Activated CD4-positive, alpha-beta T cell treated with anti-CD3 and anti-CD28 coated beads, Interleukin-2, amount 50 U/mL, for 48 hours (primary cell): ENCODE measurements around the gene RANBP1.

Experiments used
- DNase-seq, 2 experiments: peaks; one replicate each; pipeline ENCODE4 v3.0.0-alpha.2; 2020

Gene RANBP1

DNA sequence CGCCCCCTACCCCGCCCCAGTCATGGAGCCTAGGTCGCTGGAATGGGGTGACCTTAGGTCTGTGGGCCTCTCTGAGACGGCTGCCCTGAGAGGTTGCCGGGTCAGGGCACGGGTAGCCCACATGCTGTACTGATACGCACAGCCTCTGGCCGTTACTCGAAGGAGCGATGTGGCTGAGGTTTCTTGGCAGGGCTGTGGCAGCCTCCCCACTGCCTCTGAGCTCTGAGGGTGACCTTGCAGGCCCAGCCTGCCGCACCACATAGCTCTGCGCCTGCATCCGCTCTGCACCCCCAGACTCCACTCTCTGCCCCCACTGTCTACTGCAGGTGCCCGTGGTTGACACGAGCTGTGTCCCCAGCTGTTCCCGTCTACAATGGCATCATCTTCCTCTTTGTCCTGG lies 23.0 kb downstream of the RANBP1 start:
- DNase-seq: no peak

DNA sequence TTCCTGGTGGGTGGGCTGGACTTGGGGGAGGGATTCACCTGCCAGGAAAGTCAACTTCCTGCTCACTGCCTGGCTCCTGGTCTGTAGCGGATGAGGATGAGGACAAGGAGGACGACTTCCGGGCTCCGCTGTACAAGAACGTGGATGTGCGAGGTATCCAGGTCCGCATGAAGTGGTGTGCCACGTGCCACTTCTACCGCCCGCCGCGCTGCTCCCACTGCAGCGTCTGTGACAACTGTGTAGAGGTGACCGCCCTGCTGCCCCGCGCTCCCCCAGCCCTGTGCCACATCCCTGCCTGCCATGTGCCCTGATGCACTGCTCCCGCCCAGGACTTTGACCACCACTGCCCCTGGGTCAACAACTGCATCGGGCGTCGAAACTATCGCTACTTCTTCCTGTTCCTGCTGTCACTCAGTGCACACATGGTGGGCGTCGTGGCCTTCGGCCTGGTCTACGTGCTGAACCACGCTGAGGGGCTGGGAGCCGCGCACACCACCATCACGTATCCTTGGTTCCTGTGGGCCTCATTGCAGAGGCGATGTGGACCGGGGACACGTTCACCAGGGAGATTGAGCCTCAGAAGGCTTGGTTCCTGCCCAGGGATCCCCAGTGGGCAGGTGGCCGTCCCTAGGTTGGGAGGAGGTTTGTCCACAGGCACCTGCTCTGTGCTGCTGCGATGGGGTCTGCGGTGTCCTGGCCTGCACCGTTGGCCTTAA lies 23.6 kb downstream of the RANBP1 start:
- DNase-seq: no peak

GRCh38 chr22:20140107-20140445 lies 24.2 kb downstream of the RANBP1 start:
- no peak for DNase-seq

- DNase-seq: no peak
These were observed 24.6 kb downstream of the RANBP1 start for GRCh38 chr22:20140521-20140964.

DNA sequence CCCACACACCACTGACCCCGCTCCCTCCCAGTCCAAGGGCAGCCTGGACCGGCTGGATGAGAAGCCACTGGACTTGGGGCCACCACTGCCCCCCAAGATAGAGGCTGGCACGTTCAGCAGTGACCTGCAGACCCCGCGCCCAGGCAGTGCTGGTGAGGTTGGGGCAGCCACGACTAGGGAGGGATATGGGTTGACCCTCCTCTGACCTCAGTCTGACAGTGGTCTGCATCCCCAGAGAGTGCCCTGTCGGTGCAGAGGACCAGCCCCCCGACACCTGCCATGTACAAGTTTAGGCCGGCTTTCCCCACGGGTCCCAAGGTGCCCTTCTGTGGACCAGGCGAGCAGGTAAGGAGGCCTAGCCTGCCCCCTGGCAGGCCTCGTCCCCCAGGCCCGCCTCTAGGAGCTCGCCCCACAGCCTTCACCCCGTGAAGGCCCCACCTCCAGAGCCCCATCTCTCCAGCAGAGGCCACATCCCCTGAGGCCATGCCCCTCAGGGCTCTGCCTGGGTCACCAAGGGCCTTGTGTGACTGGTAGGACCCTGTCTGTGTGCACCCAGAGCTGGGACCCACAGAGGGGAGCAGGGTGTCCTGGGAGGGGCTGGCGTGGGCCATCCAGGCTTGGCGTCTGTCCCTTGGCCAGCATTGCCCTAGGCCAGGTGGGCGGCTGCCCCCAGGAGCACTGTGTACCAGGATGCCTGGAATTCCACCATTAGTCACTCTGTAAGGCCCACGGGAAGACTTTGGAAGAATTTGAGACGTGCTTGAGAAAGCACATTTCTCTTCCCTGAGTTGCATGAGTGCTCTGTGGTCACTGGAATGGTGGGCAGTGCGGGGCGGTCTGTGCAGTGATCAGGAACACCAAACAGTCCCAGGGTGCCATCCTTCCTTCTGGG lies 25.5 kb downstream of the RANBP1 start:
- no peak for DNase-seq

DNA sequence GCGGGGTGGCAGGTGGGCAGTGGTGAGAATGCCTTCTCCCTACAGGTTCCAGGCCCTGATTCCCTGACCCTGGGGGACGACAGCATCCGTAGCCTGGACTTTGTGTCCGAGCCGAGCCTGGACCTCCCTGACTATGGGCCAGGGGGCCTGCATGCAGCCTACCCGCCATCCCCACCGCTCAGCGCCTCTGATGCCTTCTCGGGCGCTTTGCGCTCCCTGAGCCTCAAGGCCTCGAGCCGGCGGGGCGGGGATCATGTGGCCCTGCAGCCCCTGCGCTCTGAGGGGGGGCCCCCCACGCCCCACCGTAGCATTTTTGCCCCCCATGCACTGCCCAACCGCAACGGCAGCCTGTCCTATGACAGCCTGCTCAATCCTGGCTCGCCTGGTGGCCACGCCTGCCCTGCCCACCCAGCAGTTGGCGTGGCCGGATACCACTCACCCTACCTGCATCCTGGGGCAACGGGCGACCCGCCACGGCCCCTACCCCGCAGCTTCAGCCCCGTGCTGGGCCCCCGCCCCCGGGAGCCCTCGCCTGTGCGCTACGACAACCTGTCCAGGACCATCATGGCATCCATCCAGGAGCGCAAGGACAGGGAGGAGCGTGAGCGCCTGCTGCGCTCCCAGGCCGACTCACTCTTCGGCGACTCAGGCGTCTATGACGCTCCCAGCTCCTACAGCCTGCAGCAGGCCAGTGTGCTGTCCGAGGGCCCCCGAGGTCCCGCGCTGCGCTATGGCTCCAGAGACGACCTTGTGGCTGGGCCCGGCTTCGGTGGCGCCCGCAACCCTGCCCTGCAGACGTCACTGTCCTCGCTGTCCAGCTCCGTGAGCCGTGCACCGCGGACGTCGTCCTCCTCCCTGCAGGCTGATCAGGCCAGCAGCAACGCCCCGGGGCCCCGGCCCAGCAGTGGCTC lies 27.1 kb downstream of the RANBP1 start:
- no peak for DNase-seq

DNA sequence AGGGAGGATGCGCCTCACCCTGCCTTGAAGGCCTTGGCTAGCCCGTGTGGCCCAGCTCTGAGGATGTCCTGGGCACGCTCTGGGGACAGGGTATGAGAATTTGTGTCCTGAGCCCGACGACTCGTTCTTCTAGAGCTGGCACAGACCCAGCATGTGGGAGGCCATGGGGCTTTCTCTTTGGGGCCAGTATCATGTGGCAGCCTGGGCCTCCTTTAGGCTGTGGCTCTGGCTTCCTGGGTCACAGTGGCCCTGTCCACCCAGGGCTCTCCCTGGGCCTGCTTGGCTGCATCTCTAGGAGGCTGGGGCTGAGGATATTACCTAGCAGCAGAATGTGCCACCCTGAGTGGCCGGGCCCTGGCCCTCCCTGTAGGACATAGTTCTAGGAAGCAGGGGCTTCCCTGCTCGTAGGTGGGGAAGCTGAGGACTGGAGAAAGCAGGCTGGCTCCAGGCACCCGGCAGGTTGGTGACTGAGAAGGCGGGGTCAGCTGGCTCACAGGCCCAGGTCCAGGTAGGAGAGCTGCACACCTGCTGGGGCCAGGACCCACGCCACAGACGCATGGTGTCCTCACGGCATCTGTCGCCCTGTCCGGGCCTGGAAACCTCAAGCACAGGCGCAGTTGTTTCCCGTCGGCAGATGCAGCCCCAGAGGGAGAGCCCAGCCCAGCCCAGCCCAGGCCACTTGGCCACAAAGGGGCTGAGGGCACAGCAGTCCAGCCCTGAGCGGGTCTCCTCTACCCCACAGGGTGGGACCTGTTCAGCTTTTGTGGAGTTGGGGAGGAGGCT lies 28.2 kb downstream of the RANBP1 start:
- DNase-seq: no peak

GRCh38 chr22:20145206-20145831 lies 29.4 kb downstream of the RANBP1 start:
- no peak for DNase-seq

DNA sequence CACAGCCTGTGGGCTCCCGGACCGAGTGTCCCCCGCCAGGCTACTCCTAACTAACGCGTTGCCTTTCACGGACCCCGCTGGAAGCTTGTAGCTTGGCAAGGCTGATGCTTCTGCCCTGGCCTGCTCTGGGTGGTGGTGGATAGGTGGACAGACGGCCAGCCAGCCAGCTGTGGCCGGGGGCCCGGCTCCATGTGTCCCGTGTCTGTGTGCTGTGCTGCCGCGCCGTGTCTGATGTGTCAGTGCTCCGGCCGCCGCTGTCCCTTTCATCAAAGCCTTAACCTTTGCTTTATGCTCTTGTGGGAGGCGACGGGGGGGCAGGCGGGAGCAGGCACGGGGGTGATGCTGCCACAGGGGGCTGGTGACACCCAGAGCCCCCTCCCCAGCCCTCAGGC lies 29.9 kb downstream of the RANBP1 start:
- no peak for DNase-seq

DNA sequence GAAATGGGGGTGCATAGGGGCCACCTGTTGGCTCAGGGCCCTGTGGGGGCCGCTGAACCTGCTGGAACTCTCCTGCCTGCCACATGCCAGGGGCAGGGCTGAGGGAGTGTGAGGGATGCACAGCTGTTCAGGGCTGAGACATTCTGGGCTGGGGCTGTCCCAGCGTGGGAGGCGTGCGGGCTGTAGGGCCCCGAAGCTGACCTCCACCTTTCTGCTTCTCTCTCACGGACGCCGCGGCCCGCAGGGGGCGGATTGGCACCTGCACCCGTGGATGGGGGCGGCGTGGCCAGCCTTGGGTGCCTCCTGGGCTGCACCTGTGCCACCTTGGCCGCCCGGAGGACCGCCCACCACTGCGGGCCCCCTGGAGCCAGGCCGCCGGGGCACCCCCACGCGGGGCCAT lies 30.9 kb downstream of the RANBP1 start:
- DNase-seq: no peak

DNA sequence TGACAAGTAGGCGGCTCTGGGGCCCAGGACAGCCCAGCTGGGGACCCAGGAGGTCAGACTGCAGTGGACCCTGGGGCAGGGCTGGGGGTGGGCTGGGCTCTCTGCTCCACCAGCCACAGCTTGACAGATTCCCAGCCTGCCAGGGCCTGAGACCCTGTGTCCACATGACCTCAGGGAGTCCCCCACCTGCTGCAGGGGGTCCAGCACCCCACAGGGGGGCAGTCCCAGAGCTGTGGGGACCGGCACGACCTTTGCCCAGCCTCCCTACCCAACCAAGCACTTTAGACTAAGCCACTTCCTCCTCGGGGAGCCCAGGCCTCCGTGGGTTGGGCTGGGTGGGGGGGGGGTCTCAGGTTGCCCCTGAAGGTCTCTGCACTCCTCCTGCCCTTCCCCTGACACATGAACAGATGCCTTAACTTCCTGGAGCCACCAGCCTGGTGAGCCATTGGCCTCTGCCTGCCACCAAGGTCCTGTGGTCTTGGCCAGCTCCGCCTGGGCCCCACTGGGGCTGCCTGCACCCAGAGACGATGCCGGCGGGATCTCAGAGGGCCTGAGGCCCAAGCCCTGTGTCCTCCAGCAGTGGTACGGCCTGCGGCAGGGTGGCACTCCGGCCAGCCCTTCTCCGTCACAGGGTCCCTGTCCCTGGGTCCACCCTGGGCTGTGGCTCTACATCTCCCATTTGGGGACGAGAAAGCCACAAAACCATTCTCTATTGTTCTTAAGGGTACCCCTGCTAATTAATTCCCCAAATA lies 31.5 kb downstream of the RANBP1 start:
- no peak for DNase-seq

DNA sequence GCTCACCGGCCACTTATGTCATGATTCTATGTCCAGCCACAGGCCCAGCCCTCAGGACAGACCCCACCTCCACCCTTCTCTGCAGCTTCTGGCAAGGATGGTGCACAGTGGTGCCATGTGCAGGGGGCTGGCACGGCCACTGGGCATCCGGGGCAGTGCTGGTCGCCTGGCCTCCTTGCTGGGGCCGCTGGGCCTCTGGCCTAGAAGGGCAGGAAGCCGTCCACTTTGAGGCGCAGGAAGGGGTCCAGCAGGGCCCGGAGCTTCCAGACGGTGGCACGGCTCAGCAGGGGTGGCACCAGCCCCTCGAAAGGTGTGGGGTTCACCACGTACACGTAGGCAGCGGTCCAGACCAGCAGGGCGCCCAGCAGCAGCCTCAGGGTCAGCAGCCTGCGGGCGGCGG lies 32.5 kb downstream of the RANBP1 start:
- no peak for DNase-seq

- no peak for DNase-seq
These were observed 33.6 kb downstream of the RANBP1 start for GRCh38 chr22:20149257-20150250.

GRCh38 chr22:20150381-20151275 lies 34.7 kb downstream of the RANBP1 start, which contains the start of gene CCDC188:
Gene CCDC188, minus strand, starts transcription at chr22:20151055. Its CDS starts 69 bp downstream, at chr22:20150986.
- no peak for DNase-seq

DNA sequence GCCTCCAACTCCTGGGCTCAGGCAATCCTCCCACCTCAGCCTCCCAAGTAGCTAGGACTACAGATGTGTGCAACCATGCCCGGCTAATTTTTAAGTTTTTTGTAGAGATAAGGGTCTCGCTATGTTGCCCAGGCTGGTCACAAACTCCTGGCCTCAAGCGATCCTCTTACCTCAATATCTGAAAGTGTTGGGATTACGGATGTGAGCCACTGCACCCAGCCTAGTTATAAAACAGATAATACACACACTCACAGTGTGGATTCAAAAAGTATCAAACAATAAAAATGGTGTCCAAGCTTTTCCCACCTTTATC lies 35.3 kb downstream of the RANBP1 start:
- DNase-seq: no peak

DNA sequence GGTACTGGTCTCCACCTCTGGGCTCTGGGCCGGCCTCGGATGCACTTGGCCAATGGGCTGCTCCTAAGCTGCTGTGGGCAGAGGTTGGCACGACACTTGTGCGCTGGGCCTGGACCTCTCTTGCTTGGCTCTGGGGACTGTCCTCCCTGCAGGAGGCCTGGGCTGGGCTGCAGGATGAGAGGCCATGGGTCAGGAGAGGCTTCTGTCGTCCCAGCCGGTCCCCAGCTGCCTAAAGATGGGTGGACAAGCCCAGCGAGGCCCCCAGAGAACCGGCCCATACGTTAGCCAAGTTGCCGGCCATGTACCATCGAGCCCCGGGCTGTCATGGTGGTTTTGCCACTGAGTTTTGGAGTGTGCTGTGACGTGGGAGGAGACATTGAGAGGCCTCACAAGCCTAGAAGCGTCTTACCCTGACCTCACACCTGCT lies 36.6 kb downstream of the RANBP1 start:
- DNase-seq: no peak

- no peak for DNase-seq
These were observed 38.0 kb downstream of the RANBP1 start for GRCh38 chr22:20153945-20154344.

GRCh38 chr22:20154602-20155187 lies 38.8 kb downstream of the RANBP1 start:
- no peak for DNase-seq
